Measurements from ENCODE around the gene PIGR. TPM values are rescaled to one million over a fixed set of nuclear protein-coding genes. Genes with fewer than 3 reads are reported as not detected.

The PIGR gene
- total and polyA plus RNA-seq, 10 of the 15 experiments (the other 5 are each of a cell fraction or from before 2014, with no cell fraction given) = 0.96 to 7.6 (median 1.8) TPM

DNA sequence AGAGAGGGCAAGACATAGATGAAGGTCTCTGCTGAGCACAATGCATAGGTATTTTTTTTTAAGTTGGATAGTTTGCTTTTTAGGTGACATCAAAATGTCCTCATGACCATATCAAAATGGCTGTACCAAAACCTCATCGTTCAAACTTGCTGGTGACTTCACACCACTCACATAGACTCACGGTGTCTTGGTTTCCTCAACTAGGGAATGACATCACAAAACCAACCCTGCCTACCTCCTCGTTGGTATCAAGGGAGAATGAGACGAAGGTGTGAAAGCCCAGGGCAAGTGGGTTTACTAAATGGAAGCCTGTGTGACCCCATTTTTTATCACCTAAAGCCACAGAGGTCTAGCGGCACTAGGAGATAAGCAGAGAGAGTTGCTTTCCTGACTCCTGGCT, 1.6 kb downstream of the PIGR start (continued):
- TF ChIP-seq E4F1 (IDR thresholded peaks at IDR 0.05; ENCODE audit: borderline replicate concordance, partially characterized antibody) = no peak

DNA sequence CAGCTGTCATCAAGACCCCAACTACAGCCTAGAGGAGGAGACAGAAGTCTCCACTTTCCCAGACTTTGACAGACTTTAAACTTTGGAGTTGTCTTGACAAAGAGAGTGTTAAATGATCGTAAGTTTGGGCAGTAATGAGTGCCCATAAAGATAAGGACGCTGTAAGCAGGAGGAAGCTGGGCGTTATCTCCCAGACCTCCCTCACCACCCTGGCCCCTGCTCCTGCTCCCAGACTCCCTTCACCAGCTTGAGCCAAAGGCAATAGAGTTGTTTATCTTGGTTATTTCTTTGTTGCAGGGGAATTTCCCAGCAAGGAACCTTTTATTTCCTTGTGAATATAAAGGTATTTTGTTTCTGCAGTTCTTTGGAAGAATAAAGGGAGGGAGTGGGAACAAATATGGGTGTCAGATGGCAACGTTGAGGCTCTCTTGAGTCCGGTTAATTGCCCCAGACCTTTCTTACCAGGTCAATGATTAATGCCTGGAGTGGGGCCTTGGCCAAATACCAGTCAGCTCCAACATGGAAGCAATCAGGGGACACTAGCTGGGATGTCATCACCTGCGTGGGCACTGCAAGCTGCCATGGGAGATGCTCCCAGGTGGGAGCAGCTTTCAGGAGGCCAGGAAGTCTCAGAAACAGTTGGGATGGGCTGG, 4.4 kb downstream of the PIGR start:
- H3K36me3 ChIP-seq (ENCODE audit: control insufficient read depth in 2 of 2, insufficient read depth in 2 of 2, low read length in 1 of 2) = no peaks in the 10 kb centered on the region
- intact Hi-C loops (cut with micrococcal nuclease; ENCODE audit: unreplicated experiment) = no loop called here
- FAIRE-seq (no peak), ATAC-seq (no peak), DNase-seq (ENCODE audit: low read depth, low spot score) (no peak)
- RAD21 ChIA-PET (ENCODE audit: unreplicated experiment) = interaction anchor here (0.8 to 1.4 kb wide), 3 partner anchors 30 to 31 kb away, joined by 3 to 4 read pairs (median 3); no protein-coding TSS in a partner anchor
- POLR2A ChIA-PET = interaction anchor here (0.9 to 2.4 kb wide), 3 partner anchors 10 to 40 kb away, joined by 3 to 5 read pairs (median 3); no protein-coding TSS in a partner anchor
- H3K4me2 ChIP-seq (ENCODE audit: control insufficient read depth, insufficient read depth) = no peak overlapping the region
- H3K27me3 ChIP-seq (replicated peaks in 1 of 2; ENCODE audit: control insufficient read depth in 2 of 2, insufficient read depth in 2 of 2, low read length in 1 of 2) = no peaks in the 10 kb centered on the region
- SMC1A ChIA-PET (ENCODE audit: uncharacterized antibody, unreplicated experiment) = interaction anchor here (1.0 to 2.8 kb wide), 7 partner anchors 8 to 40 kb away, joined by 3 to 15 read pairs (median 3); partner anchors contain the start of gene FCAMR
- no peak overlapping the region for H3K27ac ChIP-seq (ENCODE audit: control insufficient read depth, insufficient read depth)
- no peaks in the 10 kb centered on the region for H3K4me1 ChIP-seq (ENCODE audit: control insufficient read depth, insufficient read depth, low read length)
- no peak overlapping the region for H2AFZ ChIP-seq (ENCODE audit: control insufficient read depth, low read depth, low read length)
- in situ Hi-C loops (cut with MboI) = no loop called here
- 54% methylated on average over 6 of the region's 6 CpGs for WGBS (ENCODE audit: insufficient coverage, insufficient replicate concordance, low lambda C conversion rate, missing lambda C conversion rate)
- H3K9ac ChIP-seq (ENCODE audit: control insufficient read depth, insufficient read depth, low read length) = no peak overlapping the region
- no peaks in the 10 kb centered on the region for H3K9me3 ChIP-seq (replicated peaks; ENCODE audit: control insufficient read depth, insufficient read depth, low read length)
- H3K79me2 ChIP-seq (ENCODE audit: control insufficient read depth, insufficient read depth, low read length) = no peaks in the 10 kb centered on the region
- CTCF ChIA-PET = interaction anchor here (0.9 to 4.7 kb wide), 9 partner anchors 9 to 311 kb away, joined by 3 to 29 read pairs (median 3); no protein-coding TSS in a partner anchor
- H4K20me1 ChIP-seq (ENCODE audit: control insufficient read depth, insufficient read depth) = no peaks in the 10 kb centered on the region
- H3K4me3 ChIP-seq = no peak overlapping the region
- no TSS peak for BruUV-seq (replicated peaks)
- TF ChIP-seq EZH2 (IDR thresholded peaks at IDR 0.05; ENCODE audit: borderline replicate concordance, control insufficient read depth, low read depth, low read length) (no peak), E4F1 (IDR thresholded peaks at IDR 0.05; ENCODE audit: borderline replicate concordance, partially characterized antibody) (no peak), NRF1 (conservative IDR thresholded peaks at IDR 0.05; ENCODE audit: low read depth, low read length) (no peak), CBX5 (IDR thresholded peaks at IDR 0.05; ENCODE audit: low read depth) (no peak), SIX5 (IDR thresholded peaks at IDR 0.05; ENCODE audit: low read depth, low read length, severe bottlenecking) (no peak), ZBTB4 (CRISPR knock-in tag; IDR thresholded peaks at IDR 0.05) (no peak), STAT3 (IDR thresholded peaks at IDR 0.05; ENCODE audit: low read depth, low read length) (no peak), BCL11A (IDR thresholded peaks at IDR 0.05; ENCODE audit: low read depth, low read length) (no peak), JUNB (IDR thresholded peaks at IDR 0.05) (no peak), TCF3 (IDR thresholded peaks at IDR 0.05; ENCODE audit: borderline replicate concordance, insufficient read depth, low read depth, low read length) (no peak), POLR2AphosphoS2 (IDR thresholded peaks at IDR 0.05; ENCODE audit: low read depth, low read length) (no peak), HCFC1 (IDR thresholded peaks at IDR 0.05; ENCODE audit: low read length) (no peak)
